Measurements from ENCODE around the gene APBB2. TPM values are rescaled to one million over a fixed set of nuclear protein-coding genes. Genes with fewer than 3 reads are reported as not detected.
A peak's percentile ranks its signal among the peaks of the same experiment; 100 is the strongest.
"Not testable (repeated sequence)": the region's sequence is repeated elsewhere in the genome, so short reads cannot be mapped to it uniquely, and the experiment has no call there.

The APBB2 gene
- total RNA-seq, 4 donors from 2014 or later: 12.2 to 29.2 (median 20.1) TPM

GRCh38 chr4:41148931-41149330, 65.4 kb downstream of the APBB2 start:
- WGBS, 2 donors: 62 to 69% methylated on average over 4 of the region's 4 CpGs
- H3K27me3 ChIP-seq: no peaks in the 10 kb centered on the region
- H3K27ac ChIP-seq: no peak overlapping the region
- intact Hi-C loops (cut with DNase I): no loop called here
- no peak overlapping the region for H3K4me3 ChIP-seq
- H3K9me3 ChIP-seq: no peaks in the 10 kb centered on the region
- DNase-seq: no peak
- H3K36me3 ChIP-seq: no peaks in the 10 kb centered on the region
- H3K4me1 ChIP-seq: peaks cover 0 to 43% (median 30%) of the 10 kb centered on the region in 3 donors
- TF ChIP-seq POLR2A (IDR thresholded peaks at IDR 0.05): no peak
- no peak for TF ChIP-seq CTCF (IDR thresholded peaks at IDR 0.05)

GRCh38 chr4:41148292-41148691, 66.0 kb downstream of the APBB2 start:
- TF ChIP-seq CTCF (IDR thresholded peaks at IDR 0.05): no peak
- TF ChIP-seq POLR2A (IDR thresholded peaks at IDR 0.05): no peak
- no peaks in the 10 kb centered on the region for H3K36me3 ChIP-seq
- no peaks in the 10 kb centered on the region for H3K9me3 ChIP-seq
- WGBS, 2 donors: 81 to 96% methylated on average over 4 of the region's 4 CpGs
- no peak for DNase-seq
- no peak overlapping the region for H3K27ac ChIP-seq
- no peak overlapping the region for H3K4me3 ChIP-seq
- H3K27me3 ChIP-seq: no peaks in the 10 kb centered on the region
- H3K4me1 ChIP-seq: peaks cover 0 to 49% (median 30%) of the 10 kb centered on the region in 3 donors
- intact Hi-C loops (cut with DNase I): no loop called here

- peak overlapping the region in 2 of 4 donors; percentile 18 to 19 for H3K27ac ChIP-seq
- peaks cover 0 to 56% (median 36%) of the 10 kb centered on the region in 3 donors for H3K4me1 ChIP-seq
- H3K36me3 ChIP-seq; intact Hi-C loops (cut with DNase I); H3K9me3 ChIP-seq; H3K4me3 ChIP-seq; DNase-seq; H3K27me3 ChIP-seq: not testable (repeated sequence)
- 81 to 83% methylated on average over 3 of the region's 3 CpGs for WGBS, 2 donors
Observed at GRCh38 chr4:41147570-41147969, 66.8 kb downstream of the APBB2 start.

GRCh38 chr4:41146716-41147506, 67.4 kb downstream of the APBB2 start:
- WGBS, 2 donors: 67 to 72% methylated on average over 14 of the region's 14 CpGs
- Histone ChIP-seq H3K9me3 (no peaks in the 10 kb centered on the region), H3K27ac (peak overlapping the region in 3 of 4 donors; percentile 45 to 54 (median 49)), H3K4me1 (peaks cover 0 to 63% (median 42%) of the 10 kb centered on the region in 3 donors), H3K4me3 (no peak overlapping the region), H3K27me3 (no peaks in the 10 kb centered on the region), H3K36me3 (no peaks in the 10 kb centered on the region)
- no peak for DNase-seq
- no peak for TF ChIP-seq POLR2A (IDR thresholded peaks at IDR 0.05)
- TF ChIP-seq CTCF (IDR thresholded peaks at IDR 0.05): no peak
- intact Hi-C loops (cut with DNase I): no loop called here

- no peaks in the 10 kb centered on the region for H3K9me3 ChIP-seq
- no peak overlapping the region for H3K4me3 ChIP-seq
- WGBS, 2 donors: 76 to 79% methylated on average over 4 to 5 of the region's 5 CpGs
- peaks cover 0 to 70% (median 45%) of the 10 kb centered on the region in 3 donors for H3K4me1 ChIP-seq
- intact Hi-C loops (cut with DNase I): no loop called here
- H3K27ac ChIP-seq: peak overlapping the region in 3 of 4 donors; percentile 45 to 54 (median 49)
- no peak for DNase-seq
- no peaks in the 10 kb centered on the region for H3K36me3 ChIP-seq
- H3K27me3 ChIP-seq: no peaks in the 10 kb centered on the region
- TF ChIP-seq POLR2A (IDR thresholded peaks at IDR 0.05): no peak
- TF ChIP-seq CTCF (IDR thresholded peaks at IDR 0.05): no peak
Observed at GRCh38 chr4:41146196-41146595, 68.1 kb downstream of the APBB2 start.
